ENCODE data around the gene GFOD1. TPM values are rescaled to one million over a fixed set of nuclear protein-coding genes. Genes with fewer than 3 reads are reported as not detected.

GFOD1 gene
- total RNA-seq, 1 donor from 2014 or later: 2.2 TPM

GRCh38 chr6:13451181-13451895, 36.1 kb downstream of the GFOD1 start:
- no peak for DNase-seq (ENCODE audit: low read depth)
- H3K4me3 ChIP-seq (ENCODE audit: low read depth, low read length): no peak overlapping the region
- TF ChIP-seq, protein P1, sequence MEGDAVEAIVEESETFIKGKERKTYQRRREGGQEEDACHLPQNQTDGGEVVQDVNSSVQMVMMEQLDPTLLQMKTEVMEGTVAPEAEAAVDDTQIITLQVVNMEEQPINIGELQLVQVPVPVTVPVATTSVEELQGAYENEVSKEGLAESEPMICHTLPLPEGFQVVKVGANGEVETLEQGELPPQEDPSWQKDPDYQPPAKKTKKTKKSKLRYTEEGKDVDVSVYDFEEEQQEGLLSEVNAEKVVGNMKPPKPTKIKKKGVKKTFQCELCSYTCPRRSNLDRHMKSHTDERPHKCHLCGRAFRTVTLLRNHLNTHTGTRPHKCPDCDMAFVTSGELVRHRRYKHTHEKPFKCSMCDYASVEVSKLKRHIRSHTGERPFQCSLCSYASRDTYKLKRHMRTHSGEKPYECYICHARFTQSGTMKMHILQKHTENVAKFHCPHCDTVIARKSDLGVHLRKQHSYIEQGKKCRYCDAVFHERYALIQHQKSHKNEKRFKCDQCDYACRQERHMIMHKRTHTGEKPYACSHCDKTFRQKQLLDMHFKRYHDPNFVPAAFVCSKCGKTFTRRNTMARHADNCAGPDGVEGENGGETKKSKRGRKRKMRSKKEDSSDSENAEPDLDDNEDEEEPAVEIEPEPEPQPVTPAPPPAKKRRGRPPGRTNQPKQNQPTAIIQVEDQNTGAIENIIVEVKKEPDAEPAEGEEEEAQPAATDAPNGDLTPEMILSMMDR (conservative IDR thresholded peaks at IDR 0.05; ENCODE audit: low read depth, low read length): no peak

DNA sequence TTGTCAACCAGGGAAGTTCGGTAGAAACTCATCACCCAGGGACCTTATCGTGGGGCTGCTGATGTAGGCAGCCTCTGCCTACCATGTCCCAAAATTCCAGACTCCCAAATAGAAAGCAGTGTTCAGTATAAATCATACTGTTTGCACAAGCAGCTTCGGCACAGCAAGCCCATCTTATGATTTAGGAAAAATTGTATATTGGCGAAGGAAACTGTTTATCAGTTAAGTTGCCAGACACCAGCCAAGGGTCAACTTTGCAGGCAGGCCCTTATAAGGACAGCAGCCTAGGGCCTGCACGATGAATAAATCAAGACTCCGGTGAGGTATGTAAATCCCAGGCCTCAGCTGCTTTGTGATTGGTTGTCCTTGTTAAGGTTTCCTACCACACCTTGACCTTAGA, 36.8 kb downstream of the GFOD1 start:
- DNase-seq (ENCODE audit: low read depth): no peak
- no peak overlapping the region for H3K4me3 ChIP-seq (ENCODE audit: low read depth, low read length)
- TF ChIP-seq, protein P1 (conservative IDR thresholded peaks at IDR 0.05; ENCODE audit: low read depth, low read length): no peak

GRCh38 chr6:13447949-13448724, 39.3 kb downstream of the GFOD1 start:
- DNase-seq (ENCODE audit: low read depth): no peak
- TF ChIP-seq, protein P1 (conservative IDR thresholded peaks at IDR 0.05; ENCODE audit: low read depth, low read length): no peak
- H3K4me3 ChIP-seq (ENCODE audit: low read depth, low read length): no peak overlapping the region

DNA sequence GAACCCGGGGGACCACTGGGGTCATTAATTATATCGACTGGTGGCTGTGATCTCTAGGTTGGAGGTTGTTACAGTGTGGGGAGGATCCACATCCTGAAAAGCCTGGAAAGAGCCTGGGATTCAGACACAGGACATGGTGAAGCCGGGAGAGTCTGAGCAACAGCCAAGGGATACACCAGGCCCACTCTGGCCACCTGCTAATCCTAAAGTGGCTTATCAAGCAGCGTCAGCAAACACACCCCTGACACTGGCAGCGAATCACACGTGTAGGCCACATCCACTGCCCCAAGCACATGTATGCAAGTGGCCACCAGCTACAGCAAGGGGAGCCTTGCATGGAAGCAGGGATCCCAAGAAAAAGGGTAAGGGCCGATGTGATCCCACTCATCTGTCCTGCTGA, 41.0 kb downstream of the GFOD1 start:
- no peak overlapping the region for H3K4me3 ChIP-seq (ENCODE audit: low read depth, low read length)
- TF ChIP-seq, protein P1 (conservative IDR thresholded peaks at IDR 0.05; ENCODE audit: low read depth, low read length): no peak
- DNase-seq (ENCODE audit: low read depth): no peak

- H3K4me3 ChIP-seq (ENCODE audit: low read depth, low read length): no peak overlapping the region
- TF ChIP-seq, protein P1 (conservative IDR thresholded peaks at IDR 0.05; ENCODE audit: low read depth, low read length): no peak
- DNase-seq (ENCODE audit: low read depth): no peak
Measured at GRCh38 chr6:13445744-13446115, 41.7 kb downstream of the GFOD1 start.

- H3K4me3 ChIP-seq (ENCODE audit: low read depth, low read length): no peak overlapping the region
- TF ChIP-seq, protein P1 (conservative IDR thresholded peaks at IDR 0.05; ENCODE audit: low read depth, low read length): no peak
- no peak for DNase-seq (ENCODE audit: low read depth)
Measured at GRCh38 chr6:13445005-13445743, 42.2 kb downstream of the GFOD1 start.
